ENCODE results near the gene CRYBG1.

Gene CRYBG1, protein sequence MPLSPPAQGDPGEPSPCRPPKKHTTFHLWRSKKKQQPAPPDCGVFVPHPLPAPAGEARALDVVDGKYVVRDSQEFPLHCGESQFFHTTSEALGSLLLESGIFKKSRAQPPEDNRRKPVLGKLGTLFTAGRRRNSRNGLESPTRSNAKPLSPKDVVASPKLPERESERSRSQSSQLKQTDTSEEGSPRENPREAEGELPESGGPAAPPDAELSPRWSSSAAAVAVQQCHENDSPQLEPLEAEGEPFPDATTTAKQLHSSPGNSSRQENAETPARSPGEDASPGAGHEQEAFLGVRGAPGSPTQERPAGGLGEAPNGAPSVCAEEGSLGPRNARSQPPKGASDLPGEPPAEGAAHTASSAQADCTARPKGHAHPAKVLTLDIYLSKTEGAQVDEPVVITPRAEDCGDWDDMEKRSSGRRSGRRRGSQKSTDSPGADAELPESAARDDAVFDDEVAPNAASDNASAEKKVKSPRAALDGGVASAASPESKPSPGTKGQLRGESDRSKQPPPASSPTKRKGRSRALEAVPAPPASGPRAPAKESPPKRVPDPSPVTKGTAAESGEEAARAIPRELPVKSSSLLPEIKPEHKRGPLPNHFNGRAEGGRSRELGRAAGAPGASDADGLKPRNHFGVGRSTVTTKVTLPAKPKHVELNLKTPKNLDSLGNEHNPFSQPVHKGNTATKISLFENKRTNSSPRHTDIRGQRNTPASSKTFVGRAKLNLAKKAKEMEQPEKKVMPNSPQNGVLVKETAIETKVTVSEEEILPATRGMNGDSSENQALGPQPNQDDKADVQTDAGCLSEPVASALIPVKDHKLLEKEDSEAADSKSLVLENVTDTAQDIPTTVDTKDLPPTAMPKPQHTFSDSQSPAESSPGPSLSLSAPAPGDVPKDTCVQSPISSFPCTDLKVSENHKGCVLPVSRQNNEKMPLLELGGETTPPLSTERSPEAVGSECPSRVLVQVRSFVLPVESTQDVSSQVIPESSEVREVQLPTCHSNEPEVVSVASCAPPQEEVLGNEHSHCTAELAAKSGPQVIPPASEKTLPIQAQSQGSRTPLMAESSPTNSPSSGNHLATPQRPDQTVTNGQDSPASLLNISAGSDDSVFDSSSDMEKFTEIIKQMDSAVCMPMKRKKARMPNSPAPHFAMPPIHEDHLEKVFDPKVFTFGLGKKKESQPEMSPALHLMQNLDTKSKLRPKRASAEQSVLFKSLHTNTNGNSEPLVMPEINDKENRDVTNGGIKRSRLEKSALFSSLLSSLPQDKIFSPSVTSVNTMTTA (N-terminal part only)

GRCh38 chr6:106360410-106360988, at the start of gene CRYBG1:
Gene CRYBG1, plus strand, starts transcription at chr6:106360717. Its CDS starts 192 bp downstream, at chr6:106360909.
- no peak for DNase-seq

DNA sequence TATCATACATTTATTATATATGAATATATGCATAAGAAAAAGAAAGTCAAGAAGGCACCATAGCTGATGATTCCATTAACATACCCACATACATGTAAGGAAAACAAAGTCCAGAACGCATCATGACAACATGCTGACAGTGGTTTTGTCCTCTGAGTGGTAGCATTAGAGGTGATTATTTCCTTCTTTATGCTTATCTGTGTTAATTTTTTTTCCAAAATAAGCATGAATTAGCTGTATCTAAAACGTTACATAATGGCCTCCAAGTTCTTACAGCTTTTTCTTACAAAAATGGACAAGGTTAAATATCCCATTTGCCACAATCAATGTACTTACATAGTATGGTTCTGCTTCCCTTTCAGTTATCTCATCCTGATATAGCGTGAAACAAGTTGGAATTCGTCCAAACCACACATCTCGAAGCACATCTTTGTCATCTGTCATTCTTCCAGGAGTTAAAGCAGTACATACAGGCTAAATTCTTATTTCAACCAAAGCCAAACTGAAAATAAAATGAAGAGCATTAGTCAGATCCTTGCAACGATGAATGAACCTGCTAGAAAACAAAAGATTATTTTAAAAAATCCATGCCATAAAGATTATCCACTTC, 44.6 kb upstream of the CRYBG1 start:
- DNase-seq = no peak

DNA sequence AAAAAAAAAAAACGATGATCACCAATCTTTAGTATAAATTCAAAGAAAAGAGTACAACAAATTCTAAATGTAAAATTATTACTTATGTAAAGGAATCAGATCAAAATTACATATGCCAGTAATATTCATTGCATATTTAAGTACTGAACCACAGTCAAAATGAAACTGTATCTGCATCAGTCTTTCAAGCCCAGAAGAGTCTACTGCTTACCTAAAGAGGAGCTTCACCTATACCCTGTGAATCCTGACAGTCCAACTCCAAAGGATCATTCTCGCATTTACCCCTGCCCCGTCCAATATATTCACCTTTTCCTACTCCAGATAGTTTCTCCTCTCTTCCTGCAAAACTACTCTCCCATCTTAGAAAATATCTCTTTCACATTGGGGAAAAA, 44.1 kb upstream of the CRYBG1 start:
- no peak for DNase-seq

- DNase-seq = no peak
Observed at GRCh38 chr6:106318061-106318460, 42.5 kb upstream of the CRYBG1 start.

- DNase-seq = no peak
Observed at GRCh38 chr6:106318851-106319250, 41.7 kb upstream of the CRYBG1 start.

GRCh38 chr6:106321940-106322339, 38.6 kb upstream of the CRYBG1 start:
- no peak for DNase-seq

- no peak for DNase-seq
Observed at GRCh38 chr6:106324726-106325335, 35.7 kb upstream of the CRYBG1 start.

DNA sequence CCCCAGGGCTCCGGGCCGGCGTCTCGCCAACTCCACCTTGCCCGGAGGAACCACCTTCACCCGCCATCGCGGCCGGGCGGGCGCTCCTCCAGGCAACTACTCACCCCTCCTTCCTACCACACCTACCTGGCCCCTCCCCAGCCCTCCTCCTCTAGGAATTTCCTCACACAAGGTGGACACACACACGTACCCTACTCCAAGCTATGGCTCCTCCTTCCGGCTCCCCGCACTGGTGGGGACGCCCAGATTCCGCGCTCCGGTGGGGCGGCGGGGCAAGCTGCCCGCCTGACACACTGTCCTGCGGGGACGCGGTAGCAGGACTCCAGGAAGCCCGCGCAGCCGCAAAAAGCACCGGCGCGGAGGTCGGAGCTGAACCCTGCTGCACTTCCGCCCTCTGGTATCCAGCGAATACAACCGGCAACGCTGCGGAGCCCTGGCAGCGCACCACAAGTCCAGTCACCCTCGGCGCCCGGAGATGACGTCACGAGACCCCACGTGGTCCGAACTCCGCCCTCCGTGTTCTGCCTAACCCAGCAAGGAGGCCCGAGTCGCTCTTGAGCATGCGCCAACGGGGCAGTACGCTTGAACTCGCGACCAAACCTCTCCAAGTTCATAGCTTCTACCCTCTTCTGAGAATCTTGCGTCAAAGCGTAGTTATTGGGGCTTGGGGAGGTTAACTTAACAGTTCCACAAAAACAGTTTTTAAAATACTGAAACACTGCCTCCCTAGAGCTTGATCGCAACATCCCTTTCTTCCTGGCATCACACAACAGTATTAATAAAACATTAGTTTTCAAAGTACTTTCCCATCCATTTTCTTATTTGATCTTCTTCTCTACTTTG, 35.0 kb upstream of the CRYBG1 start, which contains the start of gene ATG5:
Gene ATG5 (minus strand): TSS at position 425 of the 843 bp plus-strand sequence. CDS start 9,552 bp downstream, outside the sequence.
- peak; percentile 96 for DNase-seq

- peak; percentile 41 for DNase-seq
Observed at GRCh38 chr6:106334646-106335448, 25.7 kb upstream of the CRYBG1 start.

DNA sequence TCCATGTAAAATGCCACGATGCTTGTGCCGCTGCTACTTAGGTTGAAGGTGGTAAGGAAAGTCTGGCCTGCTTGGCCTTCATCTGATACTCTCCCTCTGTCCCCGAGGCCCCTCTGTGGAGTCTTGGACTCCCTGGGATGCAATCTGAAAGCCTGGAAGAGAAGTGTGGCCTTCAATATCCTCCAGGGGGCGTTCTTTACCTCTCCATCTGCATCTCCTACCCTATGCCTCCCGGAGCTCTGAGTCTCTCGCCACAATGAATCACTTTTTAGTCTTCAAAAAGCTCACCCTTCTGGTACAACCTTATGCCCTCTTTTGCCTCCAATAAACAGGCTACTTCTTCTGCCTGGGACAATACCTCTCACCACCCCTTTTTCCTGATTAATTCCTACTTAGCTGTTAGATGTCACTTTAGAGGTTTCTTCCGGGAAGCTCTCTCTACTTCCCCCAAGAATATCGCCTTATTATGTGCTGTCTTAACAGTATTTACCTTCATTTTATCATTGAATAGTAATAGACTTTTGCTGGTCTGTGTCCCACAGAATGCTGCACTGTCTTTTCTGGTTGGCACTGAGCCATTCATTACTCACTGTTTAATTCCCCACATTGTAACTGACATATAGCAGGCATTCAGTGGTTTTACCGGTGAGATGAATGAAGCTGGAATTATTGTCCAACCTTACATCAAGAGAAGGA, 21.0 kb upstream of the CRYBG1 start:
- DNase-seq = peak; percentile 46

GRCh38 chr6:106347219-106347618, 13.3 kb upstream of the CRYBG1 start:
- DNase-seq = no peak

DNA sequence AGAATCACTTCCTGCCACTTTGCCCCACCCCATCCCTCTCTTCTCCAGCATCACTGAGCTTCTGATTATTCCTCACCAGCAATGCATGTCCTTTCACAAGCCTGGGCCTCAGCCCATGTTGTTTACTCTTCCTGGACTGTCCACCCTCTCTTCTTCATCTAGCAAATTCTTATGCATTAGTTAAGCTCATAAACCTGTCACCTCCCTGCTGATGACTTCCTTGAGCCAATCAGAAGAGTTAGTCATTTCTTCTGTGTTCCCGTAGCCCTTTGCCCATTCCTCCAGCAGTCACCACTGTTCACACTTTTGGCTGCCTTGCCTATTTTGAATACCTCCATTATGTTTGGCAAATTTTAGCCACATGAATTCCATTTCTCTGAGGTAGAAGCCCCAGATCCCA, 4.1 kb upstream of the CRYBG1 start:
- DNase-seq = no peak

GRCh38 chr6:106359959-106360409, 533 bp upstream of the CRYBG1 start:
- no peak for DNase-seq

DNA sequence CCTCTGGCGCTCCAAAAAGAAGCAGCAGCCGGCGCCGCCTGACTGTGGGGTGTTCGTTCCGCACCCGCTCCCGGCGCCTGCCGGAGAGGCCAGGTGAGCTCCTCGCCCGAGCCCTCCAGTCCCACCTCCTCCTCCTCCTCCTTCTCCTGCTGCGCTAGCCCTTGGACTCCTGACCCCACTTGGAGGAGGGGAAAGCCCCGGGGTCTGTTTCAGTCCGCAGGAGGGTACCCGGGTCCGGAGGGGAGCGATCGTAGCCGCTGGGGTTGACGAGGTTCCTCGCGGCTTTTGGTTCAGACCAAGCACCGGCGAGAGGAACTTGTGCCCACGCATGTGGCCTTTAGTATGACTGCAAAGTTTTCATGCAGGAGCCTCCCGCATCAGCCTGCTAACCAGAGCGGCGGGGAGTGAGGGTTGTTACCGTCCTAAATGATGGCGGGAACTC, 493 bp downstream of the CRYBG1 start:
- no peak for DNase-seq

DNA sequence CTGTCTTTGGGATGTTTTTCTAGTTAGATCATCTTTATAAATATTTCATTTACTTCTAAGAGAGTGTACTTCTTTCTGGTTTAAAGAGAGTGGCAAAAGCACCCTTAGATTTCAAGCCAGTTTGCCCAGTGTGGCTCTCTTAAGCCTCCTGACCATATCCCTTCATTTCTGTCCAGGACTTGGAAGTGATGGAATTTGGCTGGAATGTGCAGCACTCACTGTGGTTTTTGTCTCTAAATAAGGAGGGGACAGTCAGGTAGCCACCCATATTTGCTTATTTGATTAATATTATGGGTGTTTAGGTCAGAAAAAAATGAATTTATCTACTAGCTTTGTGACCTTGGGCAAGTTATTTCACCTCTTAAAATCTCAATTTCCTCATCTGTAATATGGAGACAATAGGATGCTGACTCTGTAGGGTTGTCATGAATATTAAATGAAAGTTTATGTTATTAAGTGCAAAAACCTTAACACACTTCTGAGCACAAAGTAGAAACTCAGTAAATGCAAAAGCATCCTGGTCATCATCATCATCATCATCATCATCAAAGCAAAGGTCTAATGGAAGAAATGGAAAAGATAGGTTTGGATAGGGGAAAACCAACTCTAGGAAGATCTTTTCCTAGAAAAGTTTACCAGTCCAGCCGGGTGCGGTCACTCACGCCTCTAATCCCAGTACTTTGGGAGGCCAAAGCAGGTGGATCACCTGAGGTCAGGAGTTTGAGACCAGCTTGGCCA, 3.1 kb downstream of the CRYBG1 start:
- DNase-seq = no peak

- no peak for DNase-seq
Observed at GRCh38 chr6:106369739-106370138, 9.2 kb downstream of the CRYBG1 start.

- DNase-seq = no peak
Observed at GRCh38 chr6:106370639-106371038, 10.1 kb downstream of the CRYBG1 start.

DNA sequence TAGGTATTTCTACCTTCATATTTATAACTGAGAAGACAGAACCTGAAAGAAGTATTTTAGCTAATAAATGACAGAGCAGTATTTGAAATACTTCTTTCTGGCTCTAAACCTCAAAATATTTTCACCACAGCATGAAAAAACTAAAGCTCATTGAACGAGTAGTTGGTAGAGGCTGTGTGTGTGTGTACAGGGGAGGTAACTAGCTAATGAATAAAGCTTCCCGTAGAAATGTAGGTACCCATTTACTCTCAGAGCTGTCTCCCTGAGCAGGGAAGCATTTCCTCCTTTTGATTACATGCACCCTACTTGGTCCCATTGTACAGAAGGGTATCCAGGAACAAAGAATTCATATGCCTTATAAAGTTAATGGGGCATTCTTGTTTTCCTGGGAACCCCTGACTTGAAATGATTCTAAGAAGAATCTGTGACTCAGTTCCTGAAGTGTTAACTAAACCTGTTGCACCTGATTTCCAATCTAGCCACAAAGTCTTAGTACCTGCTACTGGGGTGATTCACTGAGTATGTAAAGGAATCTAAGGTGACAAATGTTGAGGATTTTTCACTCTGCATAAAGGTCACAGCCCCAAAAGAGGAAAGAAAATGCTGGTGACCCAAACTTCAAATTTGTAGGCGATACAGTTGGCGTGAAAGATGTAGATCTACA, 12.5 kb downstream of the CRYBG1 start:
- DNase-seq = no peak

Measured in SHP77 treated with DMSO at 0.1 percent for 48 hours (cell line).